ENCODE measurements around the gene BYSL.

BYSL gene

GRCh38 chr6:41929924-41930323 is 8.6 kb downstream of the BYSL start:
- H3F3A ChIP-seq (ENCODE audit: low read depth) = peaks cover 5% of the 10 kb centered on the region; the same call in 1 of the 2 replicates
- H3K9me2 ChIP-seq (replicated peaks; ENCODE audit: low read depth, low read length) = no peaks in the 10 kb centered on the region
- TF ChIP-seq EZH2phosphoT487 (IDR thresholded peaks at IDR 0.05; ENCODE audit: borderline replicate concordance) = no peak
- TF ChIP-seq, protein P1, sequence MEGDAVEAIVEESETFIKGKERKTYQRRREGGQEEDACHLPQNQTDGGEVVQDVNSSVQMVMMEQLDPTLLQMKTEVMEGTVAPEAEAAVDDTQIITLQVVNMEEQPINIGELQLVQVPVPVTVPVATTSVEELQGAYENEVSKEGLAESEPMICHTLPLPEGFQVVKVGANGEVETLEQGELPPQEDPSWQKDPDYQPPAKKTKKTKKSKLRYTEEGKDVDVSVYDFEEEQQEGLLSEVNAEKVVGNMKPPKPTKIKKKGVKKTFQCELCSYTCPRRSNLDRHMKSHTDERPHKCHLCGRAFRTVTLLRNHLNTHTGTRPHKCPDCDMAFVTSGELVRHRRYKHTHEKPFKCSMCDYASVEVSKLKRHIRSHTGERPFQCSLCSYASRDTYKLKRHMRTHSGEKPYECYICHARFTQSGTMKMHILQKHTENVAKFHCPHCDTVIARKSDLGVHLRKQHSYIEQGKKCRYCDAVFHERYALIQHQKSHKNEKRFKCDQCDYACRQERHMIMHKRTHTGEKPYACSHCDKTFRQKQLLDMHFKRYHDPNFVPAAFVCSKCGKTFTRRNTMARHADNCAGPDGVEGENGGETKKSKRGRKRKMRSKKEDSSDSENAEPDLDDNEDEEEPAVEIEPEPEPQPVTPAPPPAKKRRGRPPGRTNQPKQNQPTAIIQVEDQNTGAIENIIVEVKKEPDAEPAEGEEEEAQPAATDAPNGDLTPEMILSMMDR (conservative IDR thresholded peaks at IDR 0.05; ENCODE audit: low read length) = no peak
- no peak overlapping the region for H2AFZ ChIP-seq (ENCODE audit: low read length)
- H3K79me2 ChIP-seq (ENCODE audit: insufficient read depth, low read length) = peaks cover 53% of the 10 kb centered on the region
- H3K9me3 ChIP-seq (ENCODE audit: insufficient read depth, low read depth, low read length) = no peaks in the 10 kb centered on the region
- no peak overlapping the region for H3K4me3 ChIP-seq (ENCODE audit: low read length, poor library complexity, severe bottlenecking)
- peaks cover 80% of the 10 kb centered on the region for H3K36me3 ChIP-seq (ENCODE audit: insufficient read depth, low read length)
- no peak overlapping the region for H3K4me2 ChIP-seq (ENCODE audit: low read depth, low read length, poor library complexity, severe bottlenecking)
- no peaks in the 10 kb centered on the region for H3K27me3 ChIP-seq (ENCODE audit: insufficient read depth, low read length, poor library complexity, severe bottlenecking)
- H3K4me1 ChIP-seq (ENCODE audit: insufficient read depth, low read length, poor library complexity, severe bottlenecking) = peaks cover 9% of the 10 kb centered on the region
- peaks cover 13% of the 10 kb centered on the region for H4K20me1 ChIP-seq (ENCODE audit: insufficient read depth, low read length, poor library complexity, severe bottlenecking)
- no peak overlapping the region for H3K9ac ChIP-seq (ENCODE audit: low read depth, low read length, poor library complexity, severe bottlenecking)

DNA sequence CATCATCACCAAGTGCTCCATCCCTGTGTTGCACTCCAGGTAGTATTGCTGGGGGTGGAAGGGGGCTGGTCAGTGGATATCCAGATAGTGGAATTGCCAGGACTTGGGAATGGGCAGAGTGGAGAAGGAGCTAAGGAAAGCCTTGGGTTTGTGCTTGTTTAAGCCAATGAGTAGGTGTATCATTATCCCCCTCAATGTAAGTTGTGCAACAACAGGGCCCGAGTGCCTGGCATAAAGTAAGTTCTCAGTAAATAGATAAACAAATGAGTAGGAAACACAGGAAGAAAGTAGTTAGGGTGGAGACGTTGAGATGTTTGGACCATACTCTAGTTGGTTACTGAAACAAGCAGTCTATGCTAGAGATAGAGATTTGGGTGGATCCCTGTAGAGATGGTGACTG is 10.5 kb downstream of the BYSL start:
- Histone ChIP-seq H3K4me3 (ENCODE audit: low read length, poor library complexity, severe bottlenecking) (no peak overlapping the region), H3K79me2 (ENCODE audit: insufficient read depth, low read length) (peaks cover 58% of the 10 kb centered on the region), H3K9me3 (ENCODE audit: insufficient read depth, low read depth, low read length) (no peaks in the 10 kb centered on the region), H3K4me2 (ENCODE audit: low read depth, low read length, poor library complexity, severe bottlenecking) (no peak overlapping the region), H3K27me3 (ENCODE audit: insufficient read depth, low read length, poor library complexity, severe bottlenecking) (no peaks in the 10 kb centered on the region), H3K9ac (ENCODE audit: low read depth, low read length, poor library complexity, severe bottlenecking) (no peak overlapping the region), H3K4me1 (ENCODE audit: insufficient read depth, low read length, poor library complexity, severe bottlenecking) (peaks cover 23% of the 10 kb centered on the region), H4K20me1 (ENCODE audit: insufficient read depth, low read length, poor library complexity, severe bottlenecking) (peaks cover 29% of the 10 kb centered on the region), H3K36me3 (ENCODE audit: insufficient read depth, low read length) (peaks cover 95% of the 10 kb centered on the region), H3F3A (ENCODE audit: low read depth) (peaks cover 16% of the 10 kb centered on the region; the same call in 1 of the 2 replicates), H3K9me2 (replicated peaks; ENCODE audit: low read depth, low read length) (no peaks in the 10 kb centered on the region), H2AFZ (ENCODE audit: low read length) (no peak overlapping the region)
- TF ChIP-seq, protein P1 (conservative IDR thresholded peaks at IDR 0.05; ENCODE audit: low read length) = no peak
- TF ChIP-seq EZH2phosphoT487 (IDR thresholded peaks at IDR 0.05; ENCODE audit: borderline replicate concordance) = no peak

DNA sequence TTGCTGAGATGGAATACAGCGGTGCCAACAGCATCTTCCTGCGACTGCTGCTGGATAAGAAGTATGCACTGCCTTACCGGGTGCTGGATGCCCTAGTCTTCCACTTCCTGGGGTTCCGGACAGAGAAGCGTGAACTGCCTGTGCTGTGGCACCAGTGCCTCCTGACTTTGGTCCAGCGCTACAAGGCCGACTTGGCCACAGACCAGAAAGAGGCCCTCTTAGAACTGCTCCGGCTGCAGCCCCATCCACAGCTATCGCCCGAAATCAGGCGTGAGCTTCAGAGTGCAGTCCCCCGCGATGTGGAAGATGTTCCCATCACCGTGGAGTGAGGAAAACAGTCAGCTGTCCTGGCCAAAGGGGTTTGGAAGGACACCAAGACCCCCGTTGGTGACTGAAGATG is 11.1 kb downstream of the BYSL start:
- Histone ChIP-seq H3K9me3 (ENCODE audit: insufficient read depth, low read depth, low read length) (no peaks in the 10 kb centered on the region), H2AFZ (ENCODE audit: low read length) (no peak overlapping the region), H3K4me3 (ENCODE audit: low read length, poor library complexity, severe bottlenecking) (no peak overlapping the region), H3K79me2 (ENCODE audit: insufficient read depth, low read length) (peaks cover 58% of the 10 kb centered on the region), H3F3A (ENCODE audit: low read depth) (peaks cover 16% of the 10 kb centered on the region; the same call in 1 of the 2 replicates), H3K4me1 (ENCODE audit: insufficient read depth, low read length, poor library complexity, severe bottlenecking) (peaks cover 29% of the 10 kb centered on the region), H3K36me3 (ENCODE audit: insufficient read depth, low read length) (peaks cover 96% of the 10 kb centered on the region), H3K27me3 (ENCODE audit: insufficient read depth, low read length, poor library complexity, severe bottlenecking) (no peaks in the 10 kb centered on the region), H3K9me2 (replicated peaks; ENCODE audit: low read depth, low read length) (no peaks in the 10 kb centered on the region), H4K20me1 (ENCODE audit: insufficient read depth, low read length, poor library complexity, severe bottlenecking) (peaks cover 35% of the 10 kb centered on the region), H3K4me2 (ENCODE audit: low read depth, low read length, poor library complexity, severe bottlenecking) (no peak overlapping the region), H3K9ac (ENCODE audit: low read depth, low read length, poor library complexity, severe bottlenecking) (no peak overlapping the region)
- TF ChIP-seq, protein P1 (conservative IDR thresholded peaks at IDR 0.05; ENCODE audit: low read length) = no peak
- TF ChIP-seq EZH2phosphoT487 (IDR thresholded peaks at IDR 0.05; ENCODE audit: borderline replicate concordance) = no peak
